ENCODE results near the gene ANKRD30BL.
A peak's percentile ranks its signal among the peaks of the same experiment; 100 is the strongest.
"Not testable (repeated sequence)": the region's sequence is repeated elsewhere in the genome, so short reads cannot be mapped to it uniquely, and the experiment has no call there.

Gene ANKRD30BL, protein sequence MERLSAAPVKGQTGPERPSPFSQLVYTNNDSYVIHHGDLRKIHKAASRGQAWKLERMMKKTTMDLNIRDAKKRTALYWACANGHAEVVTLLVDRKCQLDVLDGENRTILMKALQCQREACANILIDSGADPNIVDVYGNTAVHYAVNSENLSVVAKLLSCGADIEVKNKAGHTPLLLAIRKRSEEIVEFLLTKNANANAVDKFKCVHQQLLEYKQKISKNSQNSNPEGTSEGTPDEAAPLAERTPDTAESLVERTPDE

DNA sequence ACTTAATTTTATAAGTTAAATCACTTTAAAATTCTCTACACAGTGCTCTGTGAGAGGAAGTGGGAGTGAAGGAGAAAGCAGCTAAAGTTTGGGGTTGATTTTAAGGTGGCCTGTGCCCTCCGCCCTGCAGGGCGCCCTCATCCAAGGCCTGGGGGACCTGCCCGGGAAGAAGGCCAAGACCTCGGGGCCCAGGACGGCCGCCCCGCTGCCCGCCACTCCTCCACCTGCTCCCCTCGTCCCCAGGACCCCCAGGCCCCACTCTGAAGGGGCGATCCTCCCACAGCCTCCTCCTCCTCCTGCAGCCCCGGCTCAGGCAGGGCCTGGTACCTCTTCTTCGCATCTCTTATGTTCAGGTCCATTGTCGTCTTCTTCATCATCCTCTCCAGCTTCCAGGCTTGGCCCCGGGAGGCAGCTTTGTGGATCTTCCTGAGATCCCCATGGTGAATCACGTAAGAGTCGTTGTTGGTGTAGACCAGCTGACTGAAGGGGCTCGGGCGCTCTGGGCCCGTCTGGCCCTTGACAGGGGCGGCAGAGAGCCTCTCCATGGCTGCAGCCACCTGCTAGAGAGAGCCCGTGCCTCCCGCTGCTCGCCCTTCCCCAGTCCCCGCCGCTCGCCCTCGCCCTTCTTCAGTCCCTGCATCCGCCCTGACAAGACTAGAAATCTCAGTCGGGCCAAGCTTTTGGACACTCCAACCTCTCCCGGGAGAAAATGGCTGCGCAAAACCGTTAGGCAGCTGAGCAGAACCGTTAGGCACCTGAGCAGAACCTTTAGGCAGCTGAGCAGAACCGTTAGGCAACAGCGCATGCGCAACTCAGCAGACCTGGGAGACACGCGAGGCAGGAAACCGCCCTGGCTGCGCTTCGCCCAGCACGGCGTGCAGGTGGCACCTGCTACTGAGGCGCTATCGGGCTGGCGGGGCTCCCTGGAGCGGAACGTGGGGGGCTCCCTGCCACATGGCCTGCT is at the start of gene ANKRD30BL:
Gene ANKRD30BL, minus strand, starts transcription at position 792 of the 964 bp plus-strand sequence. Its CDS starts 247 bp downstream, at position 545.
- DNase-seq (ENCODE audit: low read depth in 1 of 2, low spot score in 1 of 2); in situ Hi-C loops (cut with HindIII; ENCODE audit: low pct_unique_long_range_greater_than_20kb, low sequenced_read_pairs): not testable (repeated sequence)

DNA sequence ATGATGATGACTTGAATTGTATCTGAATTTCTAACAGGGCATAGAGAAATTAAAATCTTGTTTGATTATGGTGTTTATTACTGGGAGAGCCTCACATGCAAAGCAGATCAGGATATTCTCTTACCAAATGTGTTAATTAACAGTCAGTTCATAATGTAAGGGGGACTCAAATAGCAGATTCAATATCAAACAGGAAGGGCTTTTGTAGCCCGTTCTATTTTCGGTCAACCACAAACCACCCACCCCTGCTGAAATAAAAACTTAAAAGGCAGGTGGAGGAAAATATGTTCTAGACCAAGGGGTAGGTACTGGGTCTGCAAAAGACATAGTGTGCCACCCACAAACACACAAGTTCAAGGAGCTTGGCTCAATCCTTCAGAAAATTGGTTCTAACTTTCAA is 41.1 kb upstream of the ANKRD30BL start:
- in situ Hi-C loops (cut with HindIII; ENCODE audit: low pct_unique_long_range_greater_than_20kb, low sequenced_read_pairs); DNase-seq (ENCODE audit: low read depth in 1 of 2, low spot score in 1 of 2): not testable (repeated sequence)

DNA sequence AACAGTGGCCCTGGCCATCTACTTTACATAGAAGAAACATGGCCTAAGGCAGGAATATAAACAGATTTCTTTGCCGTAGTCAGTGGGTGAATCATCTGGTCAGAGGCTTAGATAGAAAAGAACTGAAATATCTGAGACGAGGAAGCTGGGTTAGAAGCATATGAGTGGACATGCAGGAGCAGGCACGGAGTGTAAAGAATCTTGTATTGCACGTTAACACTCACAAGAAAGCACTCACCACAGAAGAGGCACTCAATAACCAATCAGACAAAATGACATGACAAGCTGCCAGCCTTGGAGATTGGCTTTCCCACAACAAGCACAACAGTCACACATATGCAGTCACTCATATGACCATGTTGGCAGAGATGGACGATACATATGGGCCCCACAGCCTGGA is 31.1 kb upstream of the ANKRD30BL start:
- in situ Hi-C loops (cut with HindIII; ENCODE audit: low pct_unique_long_range_greater_than_20kb, low sequenced_read_pairs); DNase-seq (ENCODE audit: low read depth in 1 of 2, low spot score in 1 of 2): not testable (repeated sequence)

DNA sequence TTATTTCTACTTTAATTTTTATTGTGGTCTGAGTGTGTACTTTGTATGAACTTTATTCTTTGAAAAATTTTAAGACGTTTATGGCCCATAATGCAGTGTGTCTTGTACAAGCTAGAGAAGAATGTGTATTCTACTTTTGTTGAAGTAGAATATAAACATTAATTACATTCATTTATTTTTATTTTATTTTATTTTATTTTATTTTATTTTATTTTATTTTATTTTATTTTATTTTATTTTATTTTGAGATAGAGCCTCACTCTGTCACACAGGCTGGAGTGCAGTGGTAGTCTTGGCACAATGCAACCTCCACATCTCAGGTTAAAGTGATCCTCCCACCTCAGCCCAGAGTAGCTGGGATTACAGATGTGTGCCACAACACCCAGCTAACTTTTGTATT is 5.3 kb upstream of the ANKRD30BL start:
- in situ Hi-C loops (cut with HindIII; ENCODE audit: low pct_unique_long_range_greater_than_20kb, low sequenced_read_pairs); DNase-seq (ENCODE audit: low read depth in 1 of 2, low spot score in 1 of 2): not testable (repeated sequence)

DNA sequence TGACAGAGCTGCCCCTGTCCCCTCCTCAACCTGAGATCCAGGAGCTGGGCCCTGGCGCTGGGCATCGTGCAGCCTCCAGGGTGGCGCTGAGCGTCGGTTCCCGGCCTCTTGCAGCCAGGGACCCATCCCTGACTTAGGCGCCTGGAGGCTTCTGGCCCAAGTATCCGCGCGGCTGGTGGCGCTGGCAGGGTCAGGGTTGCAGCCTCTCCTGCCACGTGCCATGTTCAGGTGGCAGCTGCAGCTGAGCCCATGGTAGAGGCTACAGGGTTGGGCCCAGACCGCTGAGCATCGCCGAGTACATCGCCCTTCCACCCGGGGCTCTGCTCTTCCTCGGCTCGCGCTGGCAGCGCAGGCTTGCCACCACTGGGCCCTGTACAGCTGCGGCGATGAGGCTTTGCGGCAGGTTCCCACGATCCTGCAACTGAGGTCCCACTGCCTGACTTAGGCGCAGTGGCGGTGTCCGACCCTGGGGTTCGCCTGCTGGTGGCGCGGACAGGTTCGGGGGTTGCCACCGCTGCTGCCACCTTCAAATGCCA is 441 bp upstream of the ANKRD30BL start:
- DNase-seq (ENCODE audit: low read depth in 1 of 2, low spot score in 1 of 2); in situ Hi-C loops (cut with HindIII; ENCODE audit: low pct_unique_long_range_greater_than_20kb, low sequenced_read_pairs): not testable (repeated sequence)

DNA sequence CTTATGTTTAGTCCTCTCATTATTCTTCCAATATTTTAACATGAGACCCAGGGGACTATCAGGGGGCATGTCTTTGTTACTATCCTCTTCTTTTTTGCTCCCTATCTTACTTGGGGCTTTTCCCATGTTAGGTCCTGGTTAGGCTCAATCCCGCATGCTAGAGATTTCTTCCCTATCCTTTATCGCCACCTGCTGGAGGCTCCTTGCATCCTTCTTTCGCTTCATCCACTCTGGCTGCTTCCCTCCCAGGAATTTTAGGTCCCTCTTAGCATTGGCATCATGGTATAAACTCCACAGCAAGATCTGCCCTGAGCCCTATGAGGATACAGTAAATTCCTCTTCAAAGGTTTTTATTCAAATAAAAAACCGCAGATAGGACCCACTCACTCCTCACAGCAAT is 15.0 kb downstream of the ANKRD30BL start:
- in situ Hi-C loops (cut with HindIII; ENCODE audit: low pct_unique_long_range_greater_than_20kb, low sequenced_read_pairs), result not testable (repeated sequence)
- peak in 1 of 2 experiments; percentile 66 for DNase-seq (ENCODE audit: low read depth in 1 of 2, low spot score in 1 of 2)

Data from T47D (cell line).